Activated T-cell treated with anti-CD3 and anti-CD28 coated beads for 1 hour (primary cell): Measurements from ENCODE around the gene DKC1.

ENCODE experiments used
- DNase-seq: peaks from one replicate; pipeline ENCODE4 v3.0.0-alpha.2; 2020; ENCODE audit warnings: low read depth

The DKC1 gene

GRCh38 chrX:154737136-154737535, 25.5 kb upstream of the DKC1 start:
- DNase-seq: no peak

- DNase-seq: no peak
Observed at GRCh38 chrX:154738011-154738738, 24.5 kb upstream of the DKC1 start.

- DNase-seq: no peak
Observed at GRCh38 chrX:154739952-154740465, 22.7 kb upstream of the DKC1 start.

- DNase-seq: no peak
Observed at GRCh38 chrX:154742613-154743012, 20.1 kb upstream of the DKC1 start.

- peak; percentile 22 for DNase-seq
Observed at GRCh38 chrX:154748712-154749339, 13.8 kb upstream of the DKC1 start.

GRCh38 chrX:154749856-154750255, 12.8 kb upstream of the DKC1 start:
- DNase-seq: no peak

- DNase-seq: peak; percentile 19
Observed at GRCh38 chrX:154750301-154751202, 12.1 kb upstream of the DKC1 start, which contains the start of gene GAB3. GAB3 (minus strand) TSS chrX:154751077; CDS start chrX:154751025, 52 bp downstream.

- no peak for DNase-seq
Observed at GRCh38 chrX:154751203-154751668, 11.4 kb upstream of the DKC1 start.

GRCh38 chrX:154751669-154752271, 10.9 kb upstream of the DKC1 start:
- no peak for DNase-seq

GRCh38 chrX:154758696-154759095, 4.0 kb upstream of the DKC1 start:
- DNase-seq: no peak

GRCh38 chrX:154761977-154762536, 607 bp upstream of the DKC1 start:
- no peak for DNase-seq

- no peak for DNase-seq
Observed at GRCh38 chrX:154774622-154775021, 12.0 kb downstream of the DKC1 start.

GRCh38 chrX:154775419-154776349, 13.0 kb downstream of the DKC1 start:
- no peak for DNase-seq

- no peak for DNase-seq
Observed at GRCh38 chrX:154776753-154777152, 14.1 kb downstream of the DKC1 start.

GRCh38 chrX:154779261-154779660, 16.6 kb downstream of the DKC1 start:
- DNase-seq: no peak

GRCh38 chrX:154780968-154781367, 18.3 kb downstream of the DKC1 start:
- no peak for DNase-seq

- DNase-seq: no peak
Observed at GRCh38 chrX:154784149-154784995, 21.7 kb downstream of the DKC1 start.

GRCh38 chrX:154785716-154786115, 23.1 kb downstream of the DKC1 start:
- no peak for DNase-seq

GRCh38 chrX:154791467-154791866, 28.8 kb downstream of the DKC1 start:
- DNase-seq: no peak
